Mesendoderm (in vitro differentiated cells): ENCODE results near the gene MEIG1.
"Not testable (repeated sequence)": the region's sequence is repeated elsewhere in the genome, so short reads cannot be mapped to it uniquely, and the experiment has no call there.

Source experiments
- DNase-seq: peaks from one replicate; pipeline ENCODE4 v3.0.0; 2013
- H2AK5ac ChIP-seq: 2 replicates; pipeline ENCODE4 v1.6.1; 2013; ENCODE audit warnings: low read length, inconsistent platforms
- H2BK120ac ChIP-seq: 2 replicates; pipeline ENCODE4 v1.6.1; 2013; ENCODE audit warnings: low read depth, mild to moderate bottlenecking, low read length, moderate library complexity, mixed read lengths
- H2BK15ac ChIP-seq: replicated peaks from 2 replicates; pipeline ENCODE4 v1.6.1; 2013; ENCODE audit warnings: low read depth, mild to moderate bottlenecking, moderate library complexity
- H2BK5ac ChIP-seq: 2 replicates; pipeline ENCODE4 v1.6.1; 2013; ENCODE audit warnings: low read length, inconsistent platforms
- H3K18ac ChIP-seq: 2 replicates; pipeline ENCODE4 v1.6.1; 2013; ENCODE audit warnings: mild to moderate bottlenecking, low read length, mixed read lengths
- H3K23ac ChIP-seq: one replicate; pipeline ENCODE4 v1.6.1; 2013; ENCODE audit warnings: low read length
- H3K27ac ChIP-seq: 2 replicates; pipeline ENCODE4 v1.5.1; 2013; ENCODE audit warnings: low read depth, mild to moderate bottlenecking, inconsistent platforms, low read length, moderate library complexity
- H3K27me3 ChIP-seq: 2 replicates; pipeline ENCODE4 v1.6.1; 2013; ENCODE audit warnings: low read length, control low read depth, mild to moderate bottlenecking, inconsistent platforms; ENCODE audit not compliant: insufficient read depth, poor library complexity
- H3K36me3 ChIP-seq: 2 replicates; pipeline ENCODE4 v1.6.1; 2013; ENCODE audit warnings: low read length, inconsistent platforms; ENCODE audit not compliant: control insufficient read depth, insufficient read depth
- H3K4ac ChIP-seq: one replicate; pipeline ENCODE4 v1.6.1; 2013; ENCODE audit warnings: low read depth, mild to moderate bottlenecking, low read length, moderate library complexity
- H3K4me1 ChIP-seq: 2 replicates; pipeline ENCODE4 v1.6.1; 2013; ENCODE audit warnings: low read depth, low read length, inconsistent platforms; ENCODE audit not compliant: control insufficient read depth
- H3K4me2 ChIP-seq: 2 replicates; pipeline ENCODE4 v1.6.1; 2013; ENCODE audit warnings: low read length
- H3K4me3 ChIP-seq: 2 replicates; pipeline ENCODE4 v1.5.1; 2013; ENCODE audit warnings: mild to moderate bottlenecking, low read length
- H3K56ac ChIP-seq: one replicate; pipeline ENCODE4 v1.6.1; 2013; ENCODE audit warnings: low read length
- H3K79me1 ChIP-seq: 2 replicates; pipeline ENCODE4 v1.6.1; 2013; ENCODE audit warnings: low read length, inconsistent platforms
- H3K79me2 ChIP-seq: 2 replicates; pipeline ENCODE4 v1.6.1; 2013; ENCODE audit warnings: mild to moderate bottlenecking, low read length; ENCODE audit not compliant: control insufficient read depth, insufficient read depth
- H3K9ac ChIP-seq: 2 replicates; pipeline ENCODE4 v1.6.1; 2013; ENCODE audit warnings: low read length, inconsistent platforms
- H4K5ac ChIP-seq: one replicate; pipeline ENCODE4 v1.6.1; 2013; ENCODE audit warnings: low read length
- H4K8ac ChIP-seq: one replicate; pipeline ENCODE4 v1.6.1; 2013; ENCODE audit warnings: low read depth, mild to moderate bottlenecking, control low read depth, low read length, moderate library complexity
- WGBS: extraction: QIAGEN DNeasy Blood & Tissue Kit; methylation state at CpG from one replicate; pipeline ENCODE4 v1.1.7; 2013; ENCODE audit warnings: low lambda C conversion rate, missing lambda C conversion rate; ENCODE audit not compliant: insufficient coverage; ENCODE audit errors: extremely low coverage; 5-methylcytosine and 5-hydroxymethylcytosine counted together

Gene MEIG1

DNA sequence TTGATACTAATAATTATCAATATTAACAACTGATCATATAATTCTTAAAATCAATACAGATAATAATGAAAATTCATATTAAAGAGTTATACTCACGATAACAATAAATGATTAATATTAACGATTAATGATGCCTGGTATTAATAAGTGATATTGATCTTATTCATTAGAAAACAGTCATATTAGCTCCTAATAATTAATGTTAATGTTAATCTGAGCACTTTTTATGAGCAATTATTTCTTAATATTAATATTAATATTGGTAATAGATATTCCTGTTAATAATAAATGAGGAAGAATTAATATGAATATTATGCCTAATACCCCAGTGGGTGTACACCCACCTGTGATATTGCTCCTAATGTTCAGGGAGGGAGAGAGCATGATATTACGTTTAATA lies 23.6 kb downstream of the MEIG1 start:
- Histone ChIP-seq H3K79me2 (no peaks in the 10 kb centered on the region), H3K79me1 (no peaks in the 10 kb centered on the region), H2BK120ac (no peak overlapping the region), H2BK5ac (no peak overlapping the region), H3K36me3 (no peaks in the 10 kb centered on the region), H2BK15ac (no peak overlapping the region), H2AK5ac (no peak overlapping the region), H3K23ac (no peak overlapping the region), H3K18ac (no peak overlapping the region), H4K5ac (no peak overlapping the region), H3K27me3 (no peaks in the 10 kb centered on the region), H3K9ac (no peak overlapping the region), H3K56ac (no peak overlapping the region), H3K4ac (no peak overlapping the region), H4K8ac (no peak overlapping the region), H3K27ac (no peak overlapping the region), H3K4me2 (no peak overlapping the region), H3K4me1 (no peaks in the 10 kb centered on the region), H3K4me3 (no peak overlapping the region)
- WGBS: no CpG with 5 or more reads among the region's 3 CpGs
- DNase-seq: no peak

DNA sequence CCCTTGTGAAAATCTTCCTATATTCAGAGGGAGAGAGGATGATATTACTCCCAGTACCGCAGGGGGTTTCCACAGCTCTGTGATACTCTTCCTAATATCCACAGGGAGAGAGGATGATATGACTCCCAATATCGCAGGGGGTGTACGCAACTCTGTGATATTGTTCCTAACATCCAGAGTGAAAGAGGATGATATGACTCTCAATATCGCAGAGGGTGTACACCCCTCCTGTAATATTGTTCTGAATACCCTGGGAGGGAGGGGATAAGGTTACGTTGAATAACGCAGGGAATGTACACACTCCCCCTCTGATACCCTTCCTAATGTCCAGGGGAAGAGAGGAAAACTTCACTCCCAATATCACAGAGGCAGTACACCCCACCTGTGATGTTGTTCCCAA lies 30.4 kb downstream of the MEIG1 start:
- H3K4me2 ChIP-seq, H3K36me3 ChIP-seq, H3K79me2 ChIP-seq, H3K9ac ChIP-seq, H4K5ac ChIP-seq, H2BK120ac ChIP-seq, H2AK5ac ChIP-seq, H3K4me1 ChIP-seq, H3K23ac ChIP-seq, H3K4ac ChIP-seq, H4K8ac ChIP-seq, H3K4me3 ChIP-seq, H2BK5ac ChIP-seq, H3K79me1 ChIP-seq, DNase-seq, H2BK15ac ChIP-seq, H3K18ac ChIP-seq, H3K56ac ChIP-seq, H3K27ac ChIP-seq, H3K27me3 ChIP-seq: not testable (repeated sequence)
- WGBS: no CpG with 5 or more reads among the region's 6 CpGs

DNA sequence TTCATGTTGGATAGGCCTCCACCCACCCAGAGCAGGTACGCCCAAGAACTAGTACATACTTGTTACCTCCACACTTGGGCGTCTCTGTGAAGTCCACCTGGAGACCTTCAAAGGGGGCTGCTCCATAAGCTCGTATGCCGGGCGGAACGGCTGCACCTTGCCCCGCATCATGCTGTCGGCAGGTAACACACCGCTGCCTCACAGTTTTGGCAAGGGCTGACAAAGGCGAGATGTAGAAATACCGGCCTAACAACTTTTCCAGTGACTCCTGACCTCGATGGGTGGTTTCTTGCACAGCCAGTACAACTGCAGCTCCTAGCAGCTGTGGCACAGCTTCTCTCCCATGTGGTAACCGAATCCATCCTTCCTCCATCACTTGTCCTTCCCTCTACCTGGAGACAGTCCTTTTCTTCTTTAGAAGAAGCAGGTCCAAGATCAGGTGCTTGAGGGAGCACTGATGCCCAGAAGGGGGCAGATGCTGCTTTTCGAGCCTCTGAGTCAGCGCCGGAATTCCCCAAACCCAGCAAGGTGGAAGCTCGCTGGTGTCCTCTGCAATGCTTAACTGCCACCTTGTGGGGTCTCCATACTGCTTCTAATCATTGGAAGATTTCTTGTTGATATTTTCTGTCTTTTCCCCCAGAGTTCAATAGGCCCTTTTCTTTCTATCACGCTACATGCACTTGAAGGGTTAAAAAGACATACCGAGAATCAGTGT lies 32.0 kb downstream of the MEIG1 start:
- not testable (repeated sequence) for H3K18ac ChIP-seq, H3K27ac ChIP-seq, H3K36me3 ChIP-seq, H3K4me2 ChIP-seq, H3K4ac ChIP-seq, H2BK120ac ChIP-seq, H3K56ac ChIP-seq, H3K9ac ChIP-seq, H4K8ac ChIP-seq, H4K5ac ChIP-seq, H2AK5ac ChIP-seq, H3K79me1 ChIP-seq, H3K79me2 ChIP-seq, H2BK15ac ChIP-seq, H3K4me1 ChIP-seq, H3K23ac ChIP-seq, H2BK5ac ChIP-seq, H3K4me3 ChIP-seq, H3K27me3 ChIP-seq
- DNase-seq: peak; percentile 71
- no CpG with 5 or more reads among the region's 19 CpGs for WGBS

DNA sequence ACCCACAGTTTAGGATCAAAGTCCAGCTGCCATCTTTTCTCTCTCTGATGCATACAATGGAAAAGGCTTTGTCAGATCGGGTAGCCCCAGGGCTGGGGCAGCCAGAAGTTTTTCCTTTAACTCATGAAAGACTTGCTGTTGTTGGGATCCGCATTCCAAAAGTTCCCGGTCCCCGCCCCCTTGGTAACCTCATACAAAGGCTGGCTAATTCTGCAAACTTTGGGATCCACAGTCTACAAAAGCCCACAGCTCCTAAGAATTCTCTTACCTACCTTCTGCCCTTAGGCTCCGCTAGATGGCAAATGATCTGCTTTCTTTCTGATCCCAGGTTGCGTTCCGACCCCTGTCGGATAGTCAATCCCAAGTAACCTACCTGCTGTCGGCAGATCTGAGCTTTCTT lies 33.1 kb downstream of the MEIG1 start:
- not testable (repeated sequence) for H3K56ac ChIP-seq, H4K5ac ChIP-seq, H3K4ac ChIP-seq, H3K4me1 ChIP-seq, H3K18ac ChIP-seq, H3K36me3 ChIP-seq, H2BK120ac ChIP-seq, H2BK15ac ChIP-seq, H3K23ac ChIP-seq, H3K4me2 ChIP-seq, H2AK5ac ChIP-seq, H3K4me3 ChIP-seq, H3K9ac ChIP-seq, H3K27me3 ChIP-seq, H4K8ac ChIP-seq, H2BK5ac ChIP-seq, H3K27ac ChIP-seq, H3K79me1 ChIP-seq, H3K79me2 ChIP-seq
- DNase-seq: peak; percentile 61
- WGBS: no CpG with 5 or more reads among the region's 9 CpGs

DNA sequence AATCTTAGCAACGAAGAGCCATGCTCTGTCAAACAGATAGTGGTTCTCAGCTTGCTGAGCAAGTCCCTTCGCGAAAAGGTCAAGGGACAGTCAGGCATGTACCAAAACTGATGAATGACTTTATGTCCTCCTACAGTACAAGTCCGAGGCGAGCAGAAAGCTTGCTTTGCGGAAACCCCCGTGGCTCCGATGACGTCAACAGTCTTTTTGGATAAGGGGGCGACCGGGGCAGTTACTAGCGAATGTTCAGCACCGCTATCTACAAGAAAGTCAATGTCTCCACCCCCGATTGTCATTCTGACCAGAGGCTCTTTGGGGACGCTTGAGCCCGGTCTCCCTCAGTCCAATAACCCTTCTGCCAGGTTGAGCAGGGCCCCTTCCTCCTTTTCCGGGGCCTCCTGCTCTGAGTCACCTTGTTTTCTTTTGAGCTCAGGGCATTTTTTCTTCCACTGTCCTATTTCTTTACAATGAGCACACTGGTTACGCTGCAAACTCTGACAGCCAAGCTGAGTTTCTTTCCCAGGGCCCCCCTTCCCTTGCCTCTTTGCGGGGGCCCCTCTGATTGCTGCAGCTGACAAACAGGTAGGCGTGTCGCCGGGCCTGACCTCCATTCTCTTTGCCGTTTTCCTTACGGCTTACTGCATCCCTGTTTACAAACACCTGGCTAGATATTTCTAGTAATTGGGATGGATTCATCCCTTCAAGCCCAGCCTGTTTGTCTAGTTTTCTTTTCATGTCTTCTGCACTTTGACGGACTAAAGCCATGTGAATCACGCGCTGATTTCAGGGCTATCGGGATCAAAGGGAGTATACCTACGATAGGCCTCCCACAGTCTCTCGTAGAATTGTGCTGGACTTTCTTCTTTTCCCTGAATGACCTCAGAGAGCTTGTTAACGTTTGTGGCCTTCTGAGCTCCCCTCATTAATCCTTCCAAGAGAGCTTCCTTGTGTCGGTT lies 34.6 kb downstream of the MEIG1 start:
- H2AK5ac ChIP-seq, H4K5ac ChIP-seq, H2BK15ac ChIP-seq, H3K79me1 ChIP-seq, H3K4ac ChIP-seq, H3K4me3 ChIP-seq, H3K56ac ChIP-seq, H3K36me3 ChIP-seq, H3K27me3 ChIP-seq, H3K18ac ChIP-seq, H4K8ac ChIP-seq, H2BK5ac ChIP-seq, H3K4me1 ChIP-seq, H3K79me2 ChIP-seq, H3K4me2 ChIP-seq, H2BK120ac ChIP-seq, DNase-seq, H3K23ac ChIP-seq, H3K27ac ChIP-seq, H3K9ac ChIP-seq: not testable (repeated sequence)
- no CpG with 5 or more reads among the region's 32 CpGs for WGBS
